A673 (cell line): Measurements from ENCODE around the gene UTP4. TPM values are rescaled to one million over a fixed set of nuclear protein-coding genes. Genes with fewer than 3 reads are reported as not detected.

Source experiments
- BruUV-seq: library from RNA; stranded (reverse); fragments of 400-500 nt; replicated peaks from 2 replicates; lab custom pipeline; 2021; lab: Mats Ljungman, UMichigan
- CTCF ChIA-PET: fragments of 300-600 bp; sonication (Branson Sonifier 250); formaldehyde crosslinking; loops from one replicate; lab custom pipeline; 2022; ENCODE audit warnings: antibody characterized with exemption; lab: Charles Lee
- POLR2A ChIA-PET: fragments of 300-600 bp; sonication (Branson Sonifier 250); formaldehyde crosslinking; loops from one replicate; lab custom pipeline; 2022; ENCODE audit warnings: antibody characterized with exemption; ENCODE audit not compliant: low non-redundant PET; lab: Charles Lee
- DNase-seq: peaks from one replicate; pipeline ENCODE4 v3.0.0-alpha.2; 2015; ENCODE audit warnings: low spot score
- H3K27ac ChIP-seq: fragments of 200-600 bp; sonication (generic); 2 replicates; pipeline ENCODE4 v1.5.1; 2016; ENCODE audit warnings: mixed run types, low read depth, mild to moderate bottlenecking, mixed read lengths, antibody characterized with exemption, low read length; ENCODE audit not compliant: poor library complexity, severe bottlenecking
- H3K27me3 ChIP-seq: fragments of 200-600 bp; sonication (generic); replicated peaks from 2 replicates; pipeline ENCODE4 v1.6.1; 2017; ENCODE audit warnings: mixed run types, low read depth, mild to moderate bottlenecking, mixed read lengths, antibody characterized with exemption, low read length; ENCODE audit not compliant: insufficient read depth, poor library complexity
- H3K36me3 ChIP-seq: fragments of 200-600 bp; sonication (generic); 2 replicates; pipeline ENCODE4 v1.6.1; 2016; ENCODE audit warnings: mixed run types, mild to moderate bottlenecking, mixed read lengths, antibody characterized with exemption, low read length; ENCODE audit not compliant: insufficient read depth, poor library complexity, severe bottlenecking
- H3K4me1 ChIP-seq: fragments of 200-600 bp; sonication (generic); 2 replicates; pipeline ENCODE4 v1.6.1; 2017; ENCODE audit warnings: mixed run types, mild to moderate bottlenecking, mixed read lengths, antibody characterized with exemption, low read length; ENCODE audit not compliant: insufficient read depth, poor library complexity, severe bottlenecking
- H3K4me3 ChIP-seq: fragments of 200-600 bp; sonication (generic); 2 replicates; pipeline ENCODE4 v1.5.1; 2016; ENCODE audit warnings: low read depth, mixed run types, mild to moderate bottlenecking, mixed read lengths, low read length; ENCODE audit not compliant: poor library complexity, severe bottlenecking
- H3K9me3 ChIP-seq: fragments of 200-600 bp; sonication (generic); 2 replicates; pipeline ENCODE4 v1.6.1; 2016; ENCODE audit warnings: mixed run types, low read depth, mild to moderate bottlenecking, mixed read lengths, antibody characterized with exemption, low read length; ENCODE audit not compliant: poor library complexity, severe bottlenecking
- CTCF ChIP-seq: fragments of 300-800, 200-600 bp; sonication (generic); conservative IDR thresholded peaks from 2 replicates; pipeline ENCODE4 v1.5.1; 2017; ENCODE audit warnings: low read depth, mild to moderate bottlenecking, antibody characterized with exemption, low read length, moderate library complexity, mixed read lengths
- EZH2 ChIP-seq: fragments of 200-600 bp; sonication (generic); IDR thresholded peaks from 2 replicates; pipeline ENCODE4 v1.6.1; 2017; ENCODE audit warnings: borderline replicate concordance, low read depth, mild to moderate bottlenecking, mixed read lengths, antibody characterized with exemption, low read length; ENCODE audit not compliant: poor library complexity, severe bottlenecking
- intact Hi-C: fragments of 100-400 bp; cut with micrococcal nuclease; formaldehyde crosslinking; loops from one replicate; pipeline ENCODE4 v1.10.0; 2022; ENCODE audit not compliant: unreplicated experiment
- total RNA-seq: library from RNA; stranded (reverse); gene quantifications from 2 replicates; pipeline ENCODE4 v1.2.3, GENCODE V29; 2021

Gene UTP4
- total RNA-seq, 1 experiment from 2014 or later: 146 TPM

GRCh38 chr16:69115361-69115760 lies 17.1 kb upstream of the UTP4 start:
- no peak for DNase-seq
- Histone ChIP-seq H3K9me3 (no peaks in the 10 kb centered on the region), H3K4me3 (no peak overlapping the region), H3K36me3 (peaks cover 39% of the 10 kb centered on the region), H3K27ac (no peak overlapping the region), H3K27me3 (no peaks in the 10 kb centered on the region), H3K4me1 (no peaks in the 10 kb centered on the region)
- ChIA-PET POLR2A (no interaction called here), CTCF (no interaction called here)
- no TSS peak for BruUV-seq
- TF ChIP-seq EZH2 (no peak), CTCF (no peak)
- intact Hi-C loops: no loop called here

- intact Hi-C loops: no loop called here
- H3K36me3 ChIP-seq: peaks cover 44% of the 10 kb centered on the region
- no peak overlapping the region for H3K27ac ChIP-seq
- POLR2A ChIA-PET: no interaction called here
- no peak overlapping the region for H3K4me3 ChIP-seq
- CTCF ChIA-PET: no interaction called here
- no TSS peak for BruUV-seq
- no peaks in the 10 kb centered on the region for H3K9me3 ChIP-seq
- TF ChIP-seq CTCF: no peak
- no peak for TF ChIP-seq EZH2
- no peak for DNase-seq
- H3K4me1 ChIP-seq: no peaks in the 10 kb centered on the region
- no peaks in the 10 kb centered on the region for H3K27me3 ChIP-seq
Measured at GRCh38 chr16:69115837-69116236, 16.6 kb upstream of the UTP4 start.

GRCh38 chr16:69116256-69116875 lies 16.1 kb upstream of the UTP4 start:
- DNase-seq: no peak
- POLR2A ChIA-PET: no interaction called here

More at GRCh38 chr16:69116256-69116875, 16.1 kb upstream of the UTP4 start:
- BruUV-seq: no TSS peak
- TF ChIP-seq EZH2 (no peak), CTCF (no peak)
- Histone ChIP-seq H3K9me3 (no peaks in the 10 kb centered on the region), H3K36me3 (peaks cover 48% of the 10 kb centered on the region), H3K27me3 (no peaks in the 10 kb centered on the region), H3K4me3 (no peak overlapping the region), H3K27ac (no peak overlapping the region), H3K4me1 (no peaks in the 10 kb centered on the region)
- intact Hi-C loops: no loop called here
- CTCF ChIA-PET: no interaction called here
